Natural killer cell treated with Interleukin-12 subunit alpha and Interleukin-12 subunit beta and Interleukin-15 and Interleukin-18, amount 100 ng/mL, for 72 hours (primary cell): Measurements from ENCODE around the gene AK8. TPM values are rescaled to one million over a fixed set of nuclear protein-coding genes. Genes with fewer than 3 reads are reported as not detected.

Experiments
- ATAC-seq, 2 donors: fragments of 150-1000 bp; cut with Tn5 transposase in 1 of 2; sonication (Bioruptor Pico), chemical (Tn5 transposase) in 1 of 2; 2 replicates each; pipeline ENCODE4 v1.10.0; 2021
- DNase-seq: peaks from one replicate; pipeline ENCODE4 v3.0.0; 2022; ENCODE audit warnings: low spot score
- H3K27ac Mint-ChIP-seq, 2 donors: 1 replicate in 1 of 2; 2 replicates in 1 of 2; pipeline ENCODE4 v1.8.0; 2022; ENCODE audit warnings: mixed read lengths in 2 of 2, mild to moderate bottlenecking in 1 of 2, moderate library complexity in 1 of 2
- H3K27me3 Mint-ChIP-seq, 2 donors: 1 replicate in 1 of 2; 2 replicates in 1 of 2; pipeline ENCODE4 v1.8.0; 2022; ENCODE audit warnings: mixed read lengths in 2 of 2
- H3K36me3 Mint-ChIP-seq: one replicate; pipeline ENCODE4 v1.8.0; 2022; ENCODE audit warnings: mixed read lengths
- H3K4me1 Mint-ChIP-seq, 2 donors: 1 replicate in 1 of 2; 2 replicates in 1 of 2; pipeline ENCODE4 v1.8.0; 2022; ENCODE audit warnings: low read depth in 2 of 2, mixed read lengths in 2 of 2, mild to moderate bottlenecking in 1 of 2
- H3K4me3 Mint-ChIP-seq: one replicate; pipeline ENCODE4 v1.8.0; 2022; ENCODE audit warnings: mixed read lengths
- H3K9me3 Mint-ChIP-seq: 2 replicates; pipeline ENCODE4 v1.8.0; 2022; ENCODE audit warnings: mixed read lengths
- total RNA-seq, 2 donors: library from RNA; stranded (reverse); gene quantifications; one replicate each; pipeline ENCODE4 v1.2.3, GENCODE V29; 2022

Gene AK8
- total RNA-seq, 2 donors from 2014 or later: not detected

- DNase-seq: no peak
- ATAC-seq: no peak
- peaks cover 23% of the 10 kb centered on the region for H3K36me3 Mint-ChIP-seq
- no peaks in the 10 kb centered on the region for H3K9me3 Mint-ChIP-seq
- no peak overlapping the region for H3K4me3 Mint-ChIP-seq
- H3K27me3 Mint-ChIP-seq: no peaks in the 10 kb centered on the region
- H3K27ac Mint-ChIP-seq: no peak overlapping the region
- H3K4me1 Mint-ChIP-seq: peaks cover 4 to 9% of the 10 kb centered on the region in 2 donors
Observed at GRCh38 chr9:132898051-132898450, 20.0 kb upstream of the AK8 start.

DNA sequence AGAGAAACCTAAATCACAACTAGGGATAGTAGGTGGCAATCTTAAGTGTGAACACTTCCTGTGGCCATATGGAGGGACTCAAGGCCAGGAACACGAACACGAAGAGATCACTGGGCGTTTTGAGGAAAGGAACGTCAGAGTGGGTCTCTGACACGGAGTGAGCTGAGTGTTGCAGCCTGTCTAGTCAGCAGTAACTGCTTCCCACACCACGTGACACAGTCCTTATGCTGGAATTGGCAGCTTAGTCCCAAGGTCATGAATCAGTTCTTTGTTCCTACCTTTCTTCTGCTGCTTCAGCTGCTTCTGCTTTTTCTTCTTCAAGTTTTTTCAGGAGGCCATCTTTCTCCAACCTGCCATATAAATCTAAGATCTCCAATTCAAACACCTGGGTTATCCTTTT lies 18.8 kb upstream of the AK8 start:
- DNase-seq (no peak), ATAC-seq (no peak)
- no peaks in the 10 kb centered on the region for H3K9me3 Mint-ChIP-seq
- peaks cover 23% of the 10 kb centered on the region for H3K36me3 Mint-ChIP-seq
- no peak overlapping the region for H3K4me3 Mint-ChIP-seq
- H3K27me3 Mint-ChIP-seq: no peaks in the 10 kb centered on the region
- H3K4me1 Mint-ChIP-seq: peaks cover 2 to 4% of the 10 kb centered on the region in 2 donors
- H3K27ac Mint-ChIP-seq: no peak overlapping the region

- DNase-seq (no peak), ATAC-seq (no peak)
- no peak overlapping the region for H3K4me3 Mint-ChIP-seq
- no peak overlapping the region for H3K27ac Mint-ChIP-seq
- H3K4me1 Mint-ChIP-seq: no peaks in the 10 kb centered on the region
- H3K36me3 Mint-ChIP-seq: peaks cover 23% of the 10 kb centered on the region
- H3K9me3 Mint-ChIP-seq: no peaks in the 10 kb centered on the region
- no peaks in the 10 kb centered on the region for H3K27me3 Mint-ChIP-seq
Observed at GRCh38 chr9:132896264-132896663, 18.2 kb upstream of the AK8 start.

DNA sequence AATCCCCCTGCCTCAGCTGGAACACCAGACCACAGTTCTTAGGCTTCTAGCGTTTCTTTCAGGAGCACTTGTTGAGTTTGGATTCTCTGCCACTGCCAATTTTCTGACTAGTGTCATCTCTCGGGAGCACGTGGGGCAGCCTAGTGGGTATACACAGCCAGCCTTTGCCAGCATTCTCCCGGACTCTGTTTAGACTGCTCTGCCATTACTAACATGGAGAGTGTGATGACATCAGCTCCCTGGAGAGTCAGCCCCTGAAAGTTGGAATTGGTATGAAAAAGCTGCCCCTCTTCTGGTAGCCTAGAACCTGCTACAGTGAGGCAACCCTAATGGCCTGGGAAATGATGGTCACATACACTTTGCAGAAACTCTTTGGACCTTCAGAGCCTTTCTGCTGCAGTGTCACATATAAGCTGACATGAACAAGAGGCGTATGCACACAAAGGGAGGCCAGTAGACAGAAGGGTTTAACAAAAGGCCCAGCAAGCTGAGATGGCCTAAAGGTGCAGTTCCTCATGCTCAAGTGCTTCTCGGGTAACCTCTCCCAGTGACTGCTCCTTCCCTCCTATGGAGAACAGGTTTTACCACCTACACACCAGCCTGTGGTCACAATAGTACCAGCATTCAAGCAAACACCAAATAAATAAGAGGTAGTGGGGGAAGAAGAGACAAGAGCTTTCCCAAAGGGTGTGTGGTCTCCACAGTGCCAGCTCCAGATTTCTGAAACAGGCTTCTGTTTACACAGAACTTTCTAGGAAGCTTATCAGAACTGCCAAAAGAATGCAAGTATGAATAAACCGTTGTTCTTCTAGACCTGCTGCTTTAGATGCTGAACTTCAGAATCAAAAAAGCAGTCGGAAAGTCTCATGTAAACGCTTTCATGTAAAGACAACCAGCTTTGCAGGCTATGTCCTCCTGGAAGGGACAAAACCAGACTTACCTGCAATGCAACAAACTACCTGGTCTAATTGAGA lies 17.1 kb upstream of the AK8 start:
- no peak overlapping the region for H3K27ac Mint-ChIP-seq
- no peak overlapping the region for H3K4me3 Mint-ChIP-seq
- DNase-seq: no peak
- no peaks in the 10 kb centered on the region for H3K27me3 Mint-ChIP-seq
- no peaks in the 10 kb centered on the region for H3K9me3 Mint-ChIP-seq
- peaks cover 15% of the 10 kb centered on the region for H3K36me3 Mint-ChIP-seq
- H3K4me1 Mint-ChIP-seq: no peaks in the 10 kb centered on the region
- ATAC-seq: no peak

- Mint-ChIP-seq H3K4me1 (no peaks in the 10 kb centered on the region), H3K9me3 (no peaks in the 10 kb centered on the region), H3K36me3 (peaks cover 15% of the 10 kb centered on the region), H3K27ac (no peak overlapping the region), H3K4me3 (no peak overlapping the region), H3K27me3 (no peaks in the 10 kb centered on the region)
- ATAC-seq: no peak
- DNase-seq: no peak
Observed at GRCh38 chr9:132894346-132894745, 16.3 kb upstream of the AK8 start.

DNA sequence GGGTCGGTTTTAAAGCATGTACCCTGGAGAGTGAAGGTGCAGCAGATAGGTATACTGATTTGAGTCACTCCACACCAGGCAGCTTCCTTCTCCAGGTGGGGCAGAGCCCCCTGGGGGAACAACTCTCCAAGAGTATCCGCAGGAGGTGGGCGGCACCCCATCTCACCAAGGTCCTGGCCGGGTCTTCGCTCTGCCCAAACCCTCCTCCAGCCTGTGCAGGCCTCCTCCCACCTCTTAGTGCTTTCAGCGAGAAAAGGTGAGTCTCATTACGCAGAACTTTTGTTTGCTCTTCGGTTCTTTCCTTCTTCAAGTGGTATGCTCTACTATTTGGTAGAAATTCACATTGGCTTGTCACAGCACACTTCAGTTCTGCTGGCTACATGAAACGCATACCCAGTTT lies 14.3 kb upstream of the AK8 start:
- peak in 1 of 2 donors; percentile 36 for ATAC-seq
- Mint-ChIP-seq H3K4me1 (no peaks in the 10 kb centered on the region), H3K4me3 (no peak overlapping the region), H3K27me3 (no peaks in the 10 kb centered on the region), H3K36me3 (peaks cover 15% of the 10 kb centered on the region), H3K9me3 (no peaks in the 10 kb centered on the region), H3K27ac (no peak overlapping the region)
- DNase-seq: no peak

GRCh38 chr9:132888151-132888550 lies 10.1 kb upstream of the AK8 start:
- no peak for ATAC-seq
- H3K27ac Mint-ChIP-seq: no peak overlapping the region
- no peaks in the 10 kb centered on the region for H3K27me3 Mint-ChIP-seq

GRCh38 chr9:132887181-132888120 lies 9.4 kb upstream of the AK8 start:
- Mint-ChIP-seq H3K4me3 (no peak overlapping the region), H3K27me3 (no peaks in the 10 kb centered on the region), H3K4me1 (no peaks in the 10 kb centered on the region), H3K36me3 (no peaks in the 10 kb centered on the region), H3K27ac (no peak overlapping the region), H3K9me3 (no peaks in the 10 kb centered on the region)
- DNase-seq (no peak), ATAC-seq (no peak)

More at GRCh38 chr9:132888151-132888550, 10.1 kb upstream of the AK8 start:
- Mint-ChIP-seq H3K4me1 (no peaks in the 10 kb centered on the region), H3K36me3 (no peaks in the 10 kb centered on the region), H3K9me3 (no peaks in the 10 kb centered on the region), H3K4me3 (no peak overlapping the region)
- no peak for DNase-seq

DNA sequence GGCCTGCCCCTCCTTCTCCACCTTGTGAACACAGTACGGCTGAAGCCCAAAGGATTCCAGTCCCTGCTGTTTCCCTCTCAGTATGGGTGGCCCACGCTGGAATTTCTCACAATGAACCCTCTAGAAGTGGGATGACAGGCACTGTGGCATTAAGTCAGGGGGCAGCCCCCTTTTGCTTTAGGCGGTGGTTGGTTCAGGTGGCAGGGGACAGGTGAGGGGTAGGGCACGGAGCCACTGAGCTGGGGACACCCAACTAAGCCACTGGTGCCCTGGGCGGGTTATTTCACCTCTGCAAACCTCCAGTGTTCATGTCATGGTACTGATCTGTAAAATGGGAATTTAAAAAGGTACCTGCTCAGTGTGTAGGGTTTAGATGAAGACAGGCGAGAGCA lies 8.2 kb upstream of the AK8 start:
- H3K27ac Mint-ChIP-seq: no peak overlapping the region
- H3K27me3 Mint-ChIP-seq: no peaks in the 10 kb centered on the region
- DNase-seq (no peak), ATAC-seq (no peak)
- no peaks in the 10 kb centered on the region for H3K36me3 Mint-ChIP-seq
- no peaks in the 10 kb centered on the region for H3K9me3 Mint-ChIP-seq
- H3K4me3 Mint-ChIP-seq: no peak overlapping the region
- H3K4me1 Mint-ChIP-seq: no peaks in the 10 kb centered on the region

DNA sequence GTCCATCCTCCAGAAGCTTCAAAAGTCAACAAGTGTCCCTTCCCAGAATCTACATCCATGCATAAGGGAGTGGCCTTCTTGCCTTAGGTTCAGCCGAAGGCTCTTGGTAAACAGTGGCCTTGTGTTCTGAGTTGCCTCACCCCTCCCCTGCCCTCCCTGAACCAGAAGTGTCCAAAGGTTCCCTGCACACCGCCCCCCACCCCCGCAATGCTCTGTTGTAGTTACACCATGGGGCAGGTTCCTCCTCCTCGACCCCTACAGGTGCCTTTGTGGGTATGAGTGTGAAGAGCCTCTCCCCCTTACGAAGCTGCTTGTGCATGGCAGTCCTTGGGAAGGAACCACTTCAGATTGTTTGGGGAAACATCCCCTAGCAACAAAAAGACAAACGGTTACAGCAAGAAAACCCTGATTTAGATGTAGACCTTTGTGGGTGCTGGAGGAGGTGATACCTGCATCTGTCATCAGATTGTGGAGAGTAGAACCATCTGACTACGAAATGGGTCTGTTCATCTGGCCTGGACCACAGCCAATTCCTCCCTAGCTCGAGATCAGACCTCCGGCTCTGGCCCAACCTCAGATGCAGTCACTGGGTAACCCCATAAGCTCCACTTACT lies 7.7 kb upstream of the AK8 start:
- DNase-seq: no peak
- H3K4me1 Mint-ChIP-seq: no peaks in the 10 kb centered on the region

GRCh38 chr9:132883349-132884294 lies 5.5 kb upstream of the AK8 start:
- Mint-ChIP-seq H3K9me3 (no peaks in the 10 kb centered on the region), H3K27ac (no peak overlapping the region), H3K36me3 (no peaks in the 10 kb centered on the region), H3K27me3 (no peaks in the 10 kb centered on the region), H3K4me1 (peaks cover 11 to 14% of the 10 kb centered on the region in 2 donors), H3K4me3 (no peak overlapping the region)
- DNase-seq: no peak
- ATAC-seq: no peak

More for the DNA sequence above, 7.7 kb upstream of the AK8 start:
- ATAC-seq: no peak
- Mint-ChIP-seq H3K36me3 (no peaks in the 10 kb centered on the region), H3K9me3 (no peaks in the 10 kb centered on the region), H3K4me3 (no peak overlapping the region), H3K27ac (no peak overlapping the region), H3K27me3 (no peaks in the 10 kb centered on the region)

DNA sequence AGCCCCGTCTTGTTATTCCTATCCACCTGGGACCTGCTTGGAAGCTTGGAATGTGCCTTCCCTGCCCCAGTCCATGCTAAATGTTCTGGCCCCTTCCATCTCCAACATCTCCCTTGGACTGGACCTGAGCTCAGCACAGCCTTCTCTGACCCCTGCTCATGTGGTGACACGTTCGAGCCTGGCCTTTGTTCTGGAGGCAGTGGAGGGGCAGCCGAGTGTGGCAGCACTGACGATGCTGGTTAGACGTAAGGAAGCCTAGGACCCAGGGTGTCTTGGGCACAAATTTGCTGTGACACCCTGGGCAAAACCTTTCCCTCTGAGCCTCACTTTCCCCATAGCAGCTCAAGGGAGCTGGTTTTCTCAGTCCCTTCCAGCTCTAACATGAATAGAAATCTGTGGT lies 4.5 kb upstream of the AK8 start:
- Mint-ChIP-seq H3K27ac (no peak overlapping the region), H3K36me3 (no peaks in the 10 kb centered on the region), H3K4me3 (no peak overlapping the region), H3K4me1 (peaks cover 11 to 14% of the 10 kb centered on the region in 2 donors), H3K27me3 (no peaks in the 10 kb centered on the region), H3K9me3 (no peaks in the 10 kb centered on the region)
- no peak for DNase-seq
- no peak for ATAC-seq

DNA sequence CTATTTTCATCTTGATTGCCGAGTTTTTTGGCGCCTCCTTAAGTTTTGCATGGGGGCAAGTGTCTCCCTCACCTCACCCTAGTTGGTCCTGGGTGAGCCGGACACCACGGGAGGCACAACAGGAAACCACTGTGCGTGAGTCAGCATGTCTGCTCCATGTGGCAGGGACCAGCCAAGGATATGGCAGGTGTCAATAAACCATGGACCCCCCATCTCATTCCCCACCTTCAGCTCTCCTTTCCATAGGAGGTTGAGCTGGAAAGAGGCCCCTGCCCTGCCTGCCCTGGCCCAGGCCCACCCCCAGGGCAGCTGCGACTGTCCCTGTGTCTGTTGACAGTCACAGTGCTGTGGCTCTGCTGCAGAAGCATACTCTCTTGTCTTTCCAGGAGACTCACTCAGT lies 3.7 kb upstream of the AK8 start:
- Mint-ChIP-seq H3K27me3 (no peaks in the 10 kb centered on the region), H3K27ac (no peak overlapping the region), H3K9me3 (no peaks in the 10 kb centered on the region), H3K4me3 (no peak overlapping the region), H3K4me1 (peaks cover 11 to 14% of the 10 kb centered on the region in 2 donors), H3K36me3 (no peaks in the 10 kb centered on the region)
- DNase-seq: no peak
- ATAC-seq: no peak
